Measurements from ENCODE around the gene SNRNP70.

DNA sequence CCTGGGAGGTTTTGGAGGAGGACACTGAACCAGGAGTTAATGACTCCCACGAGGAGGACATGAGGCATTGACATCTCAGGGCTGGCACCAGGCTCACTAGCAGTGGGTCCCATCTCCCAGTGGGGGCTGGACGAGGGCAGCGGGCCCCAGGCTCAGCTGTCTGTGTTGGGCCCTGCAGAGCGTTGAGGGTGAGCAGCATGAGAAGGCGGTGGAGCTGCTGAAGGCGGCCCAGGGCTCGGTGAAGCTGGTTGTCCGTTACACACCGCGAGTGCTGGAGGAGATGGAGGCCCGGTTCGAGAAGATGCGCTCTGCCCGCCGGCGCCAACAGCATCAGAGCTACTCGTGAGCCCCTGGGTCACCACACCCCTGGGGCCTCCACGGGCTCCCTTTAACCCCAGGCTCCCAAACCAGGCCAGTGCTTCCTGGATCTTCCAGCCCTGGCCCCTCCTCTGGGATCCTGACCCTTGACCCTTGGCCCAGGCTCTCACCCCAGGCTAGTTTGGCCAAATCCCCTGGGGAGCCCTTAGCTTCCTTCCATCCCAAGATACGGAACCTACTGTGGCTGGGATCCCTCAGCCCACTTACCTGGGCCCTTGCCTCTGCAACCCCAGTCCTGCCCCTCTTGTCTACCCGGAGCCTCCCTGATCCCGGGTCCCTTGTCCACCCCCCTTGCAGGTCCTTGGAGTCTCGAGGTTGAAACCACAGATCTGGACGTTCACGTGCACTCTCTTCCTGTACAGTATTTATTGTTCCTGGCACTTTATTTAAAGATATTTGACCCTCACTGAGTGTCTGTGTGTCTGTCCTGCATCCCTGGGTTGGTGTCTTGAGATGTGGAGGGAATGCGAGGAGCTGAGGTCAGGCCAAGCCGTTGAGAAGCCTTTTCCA, 32.7 kb downstream of the SNRNP70 start:
- no peak for TF ChIP-seq CTCF (IDR thresholded peaks at IDR 0.05; ENCODE audit: extremely low read depth in 1 of 2, insufficient read depth in 1 of 2, low read depth in 1 of 2, low read length in 2 of 2)
- TF ChIP-seq POLR2A (IDR thresholded peaks at IDR 0.05; ENCODE audit: low read depth, low read length) = no peak
